Karpas-422 (cell line): ENCODE data around the gene KCNK6. TPM values are rescaled to one million over a fixed set of nuclear protein-coding genes. Genes with fewer than 3 reads are reported as not detected.

ENCODE experiments used
- DNase-seq: peaks from one replicate; pipeline ENCODE4 v3.0.0-alpha.2; 2015
- H2AFZ ChIP-seq: fragments of 200-600 bp; sonication (generic); 2 replicates; pipeline ENCODE4 v1.6.1; 2014; ENCODE audit warnings: antibody characterized with exemption, low read length, mixed read lengths
- H3K27ac ChIP-seq: fragments of 200-600 bp; sonication (generic); 2 replicates; pipeline ENCODE4 v1.5.1; 2014; ENCODE audit warnings: mild to moderate bottlenecking, low read length, moderate library complexity
- H3K27me3 ChIP-seq: fragments of 200-600 bp; sonication (generic); 2 replicates; pipeline ENCODE4 v1.6.1; 2014; ENCODE audit warnings: low read length, mixed read lengths
- H3K36me3 ChIP-seq: fragments of 200-600 bp; sonication (generic); 2 replicates; pipeline ENCODE4 v1.6.1; 2014; ENCODE audit warnings: low read length, mixed read lengths; ENCODE audit not compliant: insufficient read depth
- H3K4me1 ChIP-seq: fragments of 200-600 bp; sonication (generic); 2 replicates; pipeline ENCODE4 v1.6.1; 2014; ENCODE audit warnings: mild to moderate bottlenecking, low read length, mixed read lengths
- H3K4me2 ChIP-seq: fragments of 200-600 bp; sonication (generic); 2 replicates; pipeline ENCODE4 v1.6.1; 2014; ENCODE audit warnings: low read length, low read depth, mild to moderate bottlenecking; ENCODE audit not compliant: poor library complexity, severe bottlenecking
- H3K4me3 ChIP-seq: fragments of 200-600 bp; sonication (generic); 2 replicates; pipeline ENCODE4 v1.5.1; 2014; ENCODE audit warnings: mild to moderate bottlenecking, antibody characterized with exemption, low read length, mixed read lengths
- H3K79me2 ChIP-seq: fragments of 200-600 bp; sonication (generic); 2 replicates; pipeline ENCODE4 v1.6.1; 2014; ENCODE audit warnings: mild to moderate bottlenecking, low read length, mixed read lengths
- H3K9ac ChIP-seq: fragments of 200-600 bp; sonication (generic); 2 replicates; pipeline ENCODE4 v1.6.0; 2014; ENCODE audit warnings: low read length
- H3K9me2 ChIP-seq: fragments of 200-600 bp; sonication (generic), shearing (Covaris generic); replicated peaks from 2 replicates; pipeline ENCODE4 v1.6.0; 2014; ENCODE audit warnings: mild to moderate bottlenecking, low read length, moderate library complexity; ENCODE audit not compliant: insufficient read depth
- H3K9me3 ChIP-seq: fragments of 300-700, 200-600 bp; sonication (generic); 2 replicates; pipeline ENCODE4 v1.6.1; 2014; ENCODE audit warnings: low read length, mixed read lengths
- H4K20me1 ChIP-seq: fragments of 200-600 bp; sonication (generic); 2 replicates; pipeline ENCODE4 v1.6.1; 2014; ENCODE audit warnings: mild to moderate bottlenecking, antibody characterized with exemption, low read length, low read depth; ENCODE audit not compliant: insufficient read depth
- total RNA-seq: library from RNA; depleted of rRNA; stranded (reverse); fragments of >200 nt; shearing (Covaris generic); gene quantifications from 2 replicates; pipeline ENCODE4 v1.2.3, GENCODE V29; 2014; ENCODE audit warnings: low replicate concordance

KCNK6 gene
- total RNA-seq, 1 experiment from 2014 or later = not detected

DNA sequence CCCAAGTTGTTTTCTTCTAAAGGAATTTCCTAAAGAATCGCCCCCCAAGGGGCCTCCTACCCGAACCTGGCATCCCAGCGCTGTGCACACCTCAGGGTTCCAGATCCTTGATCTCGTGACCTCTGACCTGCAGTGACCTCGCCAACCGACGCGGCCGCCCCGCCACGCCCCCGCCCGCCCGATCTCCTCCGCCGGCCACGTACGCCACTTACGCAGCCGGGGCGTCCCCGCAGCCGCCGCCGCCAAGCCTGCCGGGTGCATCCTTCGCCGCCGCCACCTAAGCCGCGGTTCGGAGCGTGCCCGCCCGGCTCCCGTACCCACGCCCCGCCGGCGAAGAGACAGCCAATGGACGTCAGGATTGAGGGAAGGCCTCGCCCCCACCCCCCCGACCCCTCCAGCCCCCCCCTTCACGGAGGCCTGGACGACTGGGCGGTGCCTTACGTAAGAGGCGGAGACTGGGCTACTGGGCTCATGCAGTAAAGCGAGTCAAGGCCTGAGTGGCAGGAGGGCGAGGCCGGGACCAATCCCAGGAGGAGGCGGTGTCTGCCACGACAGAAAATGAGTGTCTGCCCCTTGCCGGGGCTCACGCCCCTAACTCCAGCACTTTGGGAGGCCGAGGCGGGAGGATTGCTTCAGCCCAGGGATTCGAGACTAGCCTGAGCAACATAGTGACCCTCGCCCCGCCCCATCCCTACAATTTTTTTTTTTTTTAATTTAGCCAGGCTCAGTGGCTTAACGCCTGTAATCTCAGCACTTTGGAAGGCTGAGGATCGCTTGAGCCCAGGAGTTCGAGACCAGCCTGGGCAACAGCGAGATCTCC, 3.8 kb upstream of the KCNK6 start, which contains the start of gene YIF1B:
TSS of gene YIF1B (minus strand) at position 291 of the 820 bp plus-strand sequence. CDS start at position 261, 30 bp downstream.
- Histone ChIP-seq H3K36me3 (no peaks in the 10 kb centered on the region), H3K9me3 (no peaks in the 10 kb centered on the region), H3K4me1 (peaks cover 20% of the 10 kb centered on the region), H2AFZ (peak within 1 kb of the TSS; percentile 100), H3K27me3 (no peaks in the 10 kb centered on the region), H3K79me2 (peaks cover 20% of the 10 kb centered on the region), H3K4me3 (peak within 1 kb of the TSS; percentile 96), H3K27ac (peak within 1 kb of the TSS; percentile 74), H4K20me1 (no peaks in the 10 kb centered on the region), H3K4me2 (peak within 1 kb of the TSS; percentile 99), H3K9me2 (no peaks in the 10 kb centered on the region), H3K9ac (peak within 1 kb of the TSS; percentile 88)
- DNase-seq = peak; percentile 99

DNA sequence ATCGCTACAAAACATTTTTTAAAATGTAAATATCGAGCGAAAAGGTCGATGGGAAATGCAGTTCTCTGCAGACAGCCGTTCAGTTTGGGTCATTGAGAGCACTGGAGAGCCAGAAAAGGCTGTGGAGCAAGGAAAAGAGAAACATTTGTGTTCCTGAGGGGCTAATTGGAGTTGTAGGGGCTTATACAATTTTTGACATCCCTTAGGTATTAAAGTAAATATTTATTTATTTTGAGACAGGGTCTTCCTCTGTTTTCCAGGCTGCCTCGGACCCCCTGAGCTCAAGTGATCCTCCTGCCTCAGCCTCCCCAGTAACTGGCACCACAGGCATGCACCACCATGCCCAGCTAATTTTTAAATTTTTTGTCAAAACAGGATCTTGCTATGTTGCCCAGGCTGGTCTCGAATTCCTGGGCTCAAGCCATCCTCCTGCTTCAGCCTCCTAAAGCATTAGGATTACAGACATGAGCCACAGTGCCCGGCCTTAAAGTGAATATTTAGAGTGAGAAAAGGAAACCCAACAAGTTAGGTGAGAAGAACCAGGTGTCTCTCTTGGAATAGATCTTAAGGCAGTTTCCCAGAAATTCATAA, 3.1 kb upstream of the KCNK6 start:
- H3K4me2 ChIP-seq = peak overlapping the region; percentile 86
- peak overlapping the region; percentile 79 for H3K9ac ChIP-seq
- H3K27me3 ChIP-seq = no peaks in the 10 kb centered on the region
- H3K27ac ChIP-seq = peak overlapping the region; percentile 74
- DNase-seq = no peak
- peaks cover 16% of the 10 kb centered on the region for H3K79me2 ChIP-seq
- H3K4me3 ChIP-seq = peak overlapping the region; percentile 70
- no peaks in the 10 kb centered on the region for H3K9me2 ChIP-seq
- no peaks in the 10 kb centered on the region for H4K20me1 ChIP-seq
- no peaks in the 10 kb centered on the region for H3K9me3 ChIP-seq
- H3K36me3 ChIP-seq = no peaks in the 10 kb centered on the region
- H2AFZ ChIP-seq = peak overlapping the region; percentile 100
- peaks cover 20% of the 10 kb centered on the region for H3K4me1 ChIP-seq

- H4K20me1 ChIP-seq = no peaks in the 10 kb centered on the region
- DNase-seq = no peak
- no peak overlapping the region for H3K27ac ChIP-seq
- H3K9ac ChIP-seq = no peak overlapping the region
- peaks cover 20% of the 10 kb centered on the region for H3K4me1 ChIP-seq
- no peaks in the 10 kb centered on the region for H3K9me3 ChIP-seq
- peaks cover 16% of the 10 kb centered on the region for H3K79me2 ChIP-seq
- no peaks in the 10 kb centered on the region for H3K36me3 ChIP-seq
- no peaks in the 10 kb centered on the region for H3K27me3 ChIP-seq
- H3K4me2 ChIP-seq = no peak overlapping the region
- no peaks in the 10 kb centered on the region for H3K9me2 ChIP-seq
- H3K4me3 ChIP-seq = no peak overlapping the region
- no peak overlapping the region for H2AFZ ChIP-seq
Observed at GRCh38 chr19:38317104-38317612, 2.5 kb upstream of the KCNK6 start.

DNA sequence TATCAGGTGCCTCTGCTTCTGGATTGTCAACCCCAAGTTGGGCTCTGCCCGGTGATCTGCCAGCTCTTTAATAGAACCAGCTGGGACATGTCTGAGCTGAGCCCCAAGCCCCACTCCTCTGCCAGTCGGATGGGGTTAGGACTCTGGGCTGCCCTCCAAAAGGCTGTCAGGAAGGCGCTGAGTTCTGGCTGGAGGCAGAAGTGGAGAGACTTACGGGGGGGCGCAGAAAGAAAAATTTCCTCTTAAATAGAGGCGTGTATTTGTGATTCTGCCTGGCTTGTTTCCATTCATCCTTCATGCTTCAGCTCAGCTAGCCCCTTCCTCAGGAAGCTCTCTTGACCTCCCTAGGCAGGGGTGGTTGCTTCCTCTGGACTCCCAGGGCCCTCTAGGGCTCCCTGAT, 985 bp upstream of the KCNK6 start:
- no peak overlapping the region for H2AFZ ChIP-seq
- peaks cover 20% of the 10 kb centered on the region for H3K4me1 ChIP-seq
- H3K36me3 ChIP-seq = no peaks in the 10 kb centered on the region
- peaks cover 13% of the 10 kb centered on the region for H3K79me2 ChIP-seq
- no peak for DNase-seq
- H3K4me3 ChIP-seq = no peak overlapping the region
- H4K20me1 ChIP-seq = no peaks in the 10 kb centered on the region
- H3K4me2 ChIP-seq = no peak overlapping the region
- no peaks in the 10 kb centered on the region for H3K9me2 ChIP-seq
- no peak overlapping the region for H3K9ac ChIP-seq
- H3K9me3 ChIP-seq = no peaks in the 10 kb centered on the region
- no peaks in the 10 kb centered on the region for H3K27me3 ChIP-seq
- no peak overlapping the region for H3K27ac ChIP-seq

- H3K9ac ChIP-seq = no peak overlapping the region
- no peaks in the 10 kb centered on the region for H3K79me2 ChIP-seq
- H3K4me1 ChIP-seq = peaks cover 11% of the 10 kb centered on the region
- H3K27ac ChIP-seq = no peak overlapping the region
- no peak for DNase-seq
- no peaks in the 10 kb centered on the region for H3K27me3 ChIP-seq
- H4K20me1 ChIP-seq = no peaks in the 10 kb centered on the region
- no peaks in the 10 kb centered on the region for H3K36me3 ChIP-seq
- H3K4me3 ChIP-seq = no peak overlapping the region
- H2AFZ ChIP-seq = no peak overlapping the region
- H3K4me2 ChIP-seq = no peak overlapping the region
- no peaks in the 10 kb centered on the region for H3K9me2 ChIP-seq
- H3K9me3 ChIP-seq = no peaks in the 10 kb centered on the region
Observed at GRCh38 chr19:38320969-38321339, 1.3 kb downstream of the KCNK6 start.

DNA sequence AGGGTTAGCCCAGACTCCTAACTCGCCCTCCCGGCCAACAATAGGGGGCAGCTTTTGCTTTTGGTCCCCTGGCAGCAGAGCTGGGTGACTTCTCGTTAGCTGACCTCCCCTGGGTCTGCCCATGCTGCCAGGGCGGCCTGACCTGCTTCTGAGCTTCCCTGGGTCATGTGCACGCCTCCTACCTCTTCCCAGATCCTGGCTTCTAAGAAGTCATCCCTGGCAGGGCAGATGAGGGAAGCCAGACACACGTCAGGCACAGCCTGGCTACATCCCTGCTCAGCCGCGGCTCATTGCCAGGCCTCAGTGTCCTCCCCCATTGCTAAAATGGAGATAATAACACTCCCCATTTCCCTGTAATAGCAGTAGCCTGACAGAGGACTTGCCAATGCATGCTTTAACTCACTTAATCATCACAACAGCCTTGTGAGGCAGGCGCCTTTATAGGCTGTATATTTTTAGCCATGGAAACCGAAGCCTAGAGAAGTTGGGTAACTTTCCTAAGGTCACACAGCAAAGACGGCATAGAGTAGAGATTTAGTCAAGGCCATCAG, 2.1 kb downstream of the KCNK6 start:
- no peak for DNase-seq
- Histone ChIP-seq H3K27ac (no peak overlapping the region), H4K20me1 (no peaks in the 10 kb centered on the region), H3K9ac (no peak overlapping the region), H3K4me1 (0 out of 2 replicates have a peak, but pooled peaks cover 4% of the 10 kb centered on the region), H2AFZ (no peak overlapping the region), H3K9me3 (no peaks in the 10 kb centered on the region), H3K36me3 (no peaks in the 10 kb centered on the region), H3K79me2 (no peaks in the 10 kb centered on the region), H3K9me2 (no peaks in the 10 kb centered on the region), H3K4me2 (no peak overlapping the region), H3K27me3 (no peaks in the 10 kb centered on the region), H3K4me3 (no peak overlapping the region)

GRCh38 chr19:38323291-38323690, 3.6 kb downstream of the KCNK6 start:
- H3K9me3 ChIP-seq = no peaks in the 10 kb centered on the region
- H3K9me2 ChIP-seq = no peaks in the 10 kb centered on the region
- no peak overlapping the region for H3K9ac ChIP-seq
- no peaks in the 10 kb centered on the region for H3K27me3 ChIP-seq
- no peak overlapping the region for H3K4me2 ChIP-seq
- H3K4me3 ChIP-seq = no peak overlapping the region
- H3K27ac ChIP-seq = no peak overlapping the region
- H4K20me1 ChIP-seq = no peaks in the 10 kb centered on the region
- 0 out of 2 replicates have a peak, but pooled peaks cover 4% of the 10 kb centered on the region for H3K4me1 ChIP-seq
- H2AFZ ChIP-seq = no peak overlapping the region
- no peaks in the 10 kb centered on the region for H3K79me2 ChIP-seq
- DNase-seq = no peak
- no peaks in the 10 kb centered on the region for H3K36me3 ChIP-seq

DNA sequence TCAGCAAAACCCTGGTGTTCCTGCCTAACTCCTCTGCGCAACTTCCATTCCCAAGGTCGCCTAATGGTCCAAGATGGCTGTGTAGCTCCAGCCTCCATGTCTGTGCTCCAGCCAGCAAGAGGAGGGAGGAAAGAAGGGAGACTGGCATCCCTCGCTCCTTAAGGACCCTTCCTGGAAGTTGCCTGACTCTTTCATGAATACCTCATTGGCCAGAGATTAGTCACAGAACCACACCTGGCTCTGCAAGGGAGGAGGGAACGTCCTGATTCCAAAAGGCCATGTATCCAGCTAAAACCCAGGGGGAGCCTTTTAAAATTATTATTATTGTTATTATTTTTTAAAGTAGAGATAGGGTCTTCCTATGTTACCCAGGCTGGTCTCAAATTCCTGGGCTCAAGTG, 4.8 kb downstream of the KCNK6 start:
- H3K4me1 ChIP-seq = 0 out of 2 replicates have a peak, but pooled peaks cover 4% of the 10 kb centered on the region
- H3K27me3 ChIP-seq = no peaks in the 10 kb centered on the region
- no peaks in the 10 kb centered on the region for H4K20me1 ChIP-seq
- H3K4me2 ChIP-seq = no peak overlapping the region
- no peak overlapping the region for H2AFZ ChIP-seq
- no peak overlapping the region for H3K27ac ChIP-seq
- H3K9me2 ChIP-seq = no peaks in the 10 kb centered on the region
- no peaks in the 10 kb centered on the region for H3K36me3 ChIP-seq
- H3K9ac ChIP-seq = no peak overlapping the region
- H3K9me3 ChIP-seq = no peaks in the 10 kb centered on the region
- H3K4me3 ChIP-seq = no peak overlapping the region
- H3K79me2 ChIP-seq = no peaks in the 10 kb centered on the region
- DNase-seq = no peak
